IMR-90 (cell line): ENCODE data around the gene MGAT5. TPM values are rescaled to one million over a fixed set of nuclear protein-coding genes. Genes with fewer than 3 reads are reported as not detected.

ENCODE experiments used
- ATAC-seq: fragments of 200-7000 bp; cut with Tn5 transposase; 2 replicates; pipeline ENCODE4 v1.9.1; 2020; ENCODE audit warnings: low read depth, mild to moderate bottlenecking, moderate library complexity
- BruUV-seq: library from RNA; stranded (reverse); fragments of 400-500 nt; replicated peaks from 2 replicates; lab custom pipeline; 2021; lab: Mats Ljungman, UMichigan
- CTCF ChIA-PET: fragments of 300-600 bp; formaldehyde crosslinking; extraction: SDS; loops from one replicate; lab custom pipeline; 2021; ENCODE audit warnings: antibody characterized with exemption; lab: Yijun Ruan, JAX
- POLR2A ChIA-PET: fragments of 300-600 bp; sonication (Branson Sonifier 250); formaldehyde crosslinking; loops from one replicate; lab custom pipeline; 2022; ENCODE audit warnings: antibody characterized with exemption; ENCODE audit not compliant: unreplicated experiment; lab: Charles Lee
- DNase-seq: peaks from one replicate; pipeline ENCODE4 v3.0.0; 2013
- H2AFZ ChIP-seq: replicated peaks from 2 replicates; pipeline ENCODE3; 2013; ENCODE audit warnings: low read length, mild to moderate bottlenecking; ENCODE audit not compliant: poor library complexity
- H2AK5ac ChIP-seq: 2 replicates; pipeline ENCODE4 v1.6.1; 2013; ENCODE audit warnings: low read depth, low read length, inconsistent platforms
- H2AK9ac ChIP-seq: replicated peaks from 2 replicates; pipeline ENCODE3; 2013; ENCODE audit warnings: mild to moderate bottlenecking, low read depth, low read length, moderate library complexity; ENCODE audit not compliant: poor library complexity
- H2BK120ac ChIP-seq: 2 replicates; pipeline ENCODE4 v1.6.1; 2013; ENCODE audit warnings: low read depth, low read length, inconsistent platforms
- H2BK15ac ChIP-seq: 3 replicates; pipeline ENCODE4 v1.6.1; 2013; ENCODE audit warnings: low read depth, low read length, inconsistent platforms
- H2BK20ac ChIP-seq: 2 replicates; pipeline ENCODE4 v1.6.1; 2013; ENCODE audit warnings: low read depth, mild to moderate bottlenecking, inconsistent platforms, low read length, moderate library complexity
- H2BK5ac ChIP-seq: 2 replicates; pipeline ENCODE4 v1.6.1; 2013; ENCODE audit warnings: mild to moderate bottlenecking, low read depth, low read length, inconsistent platforms; ENCODE audit not compliant: poor library complexity, severe bottlenecking
- H3K14ac ChIP-seq: replicated peaks from 2 replicates; pipeline ENCODE4 v1.6.1; 2013; ENCODE audit warnings: low read depth, low read length, inconsistent platforms
- H3K18ac ChIP-seq: 2 replicates; pipeline ENCODE4 v1.6.1; 2013; ENCODE audit warnings: low read depth, low read length, control low read depth
- H3K23ac ChIP-seq: 2 replicates; pipeline ENCODE4 v1.6.1; 2013; ENCODE audit warnings: low read depth, low read length, inconsistent platforms
- H3K27ac ChIP-seq: 2 replicates; pipeline ENCODE4 v1.5.1; 2013; ENCODE audit warnings: mild to moderate bottlenecking, control low read depth, low read length; ENCODE audit not compliant: insufficient read depth
- H3K27me3 ChIP-seq: 2 replicates; pipeline ENCODE4 v1.6.1; 2013; ENCODE audit warnings: low read length; ENCODE audit not compliant: control insufficient read depth, insufficient read depth
- H3K36me3 ChIP-seq: 2 replicates; pipeline ENCODE4 v1.6.1; 2013; ENCODE audit warnings: low read length, mixed read lengths; ENCODE audit not compliant: control insufficient read depth, insufficient read depth
- H3K4ac ChIP-seq: 2 replicates; pipeline ENCODE4 v1.6.1; 2013; ENCODE audit warnings: low read depth, low read length, inconsistent platforms
- H3K4me1 ChIP-seq: 2 replicates; pipeline ENCODE4 v1.6.1; 2013; ENCODE audit warnings: low read length, mixed read lengths; ENCODE audit not compliant: control insufficient read depth, insufficient read depth
- H3K4me2 ChIP-seq: 2 replicates; pipeline ENCODE4 v1.6.1; 2013; ENCODE audit warnings: low read depth, mild to moderate bottlenecking, control low read depth, low read length, moderate library complexity
- H3K4me3 ChIP-seq: 2 replicates; pipeline ENCODE4 v1.5.1; 2013; ENCODE audit warnings: low read depth, mild to moderate bottlenecking, control low read depth, low read length, moderate library complexity; ENCODE audit not compliant: insufficient read depth
- H3K56ac ChIP-seq: 2 replicates; pipeline ENCODE4 v1.6.1; 2013; ENCODE audit warnings: low read length, inconsistent platforms; ENCODE audit not compliant: insufficient read depth; ENCODE audit errors: extremely low read depth
- H3K79me1 ChIP-seq, 2 experiments: 2 replicates each; pipeline ENCODE4 v1.6.1; 2013; ENCODE audit warnings: low read length in 2 of 2, inconsistent platforms in 1 of 2, low read depth in 1 of 2
- H3K9ac ChIP-seq: 2 replicates; pipeline ENCODE4 v1.6.1; 2013; ENCODE audit warnings: low read depth, low read length, control low read depth
- H3K9me1 ChIP-seq: 2 replicates; pipeline ENCODE4 v1.6.1; 2013; ENCODE audit warnings: low read length, inconsistent platforms; ENCODE audit not compliant: insufficient read depth
- H3K9me3 ChIP-seq: 2 replicates; pipeline ENCODE4 v1.6.1; 2013; ENCODE audit warnings: low read length; ENCODE audit not compliant: control insufficient read depth, insufficient read depth
- H4K20me1 ChIP-seq: 2 replicates; pipeline ENCODE4 v1.6.1; 2013; ENCODE audit warnings: low read length, inconsistent platforms; ENCODE audit not compliant: insufficient read depth
- H4K5ac ChIP-seq: 2 replicates; pipeline ENCODE4 v1.6.1; 2013; ENCODE audit warnings: mild to moderate bottlenecking, low read depth, low read length, control low read depth
- H4K8ac ChIP-seq, 2 experiments: 2 replicates each; pipeline ENCODE4 v1.6.1; 2013; ENCODE audit warnings: low read depth in 2 of 2, low read length in 2 of 2, control low read depth in 1 of 2, inconsistent platforms in 1 of 2
- H4K91ac ChIP-seq: 2 replicates; pipeline ENCODE4 v1.6.1; 2013; ENCODE audit warnings: low read depth, low read length, inconsistent platforms; ENCODE audit not compliant: insufficient read depth
- CHD1 ChIP-seq: IDR thresholded peaks from 2 replicates; pipeline ENCODE4 v1.6.1; 2012; ENCODE audit warnings: low read depth, low read length, improper control_type of control experiment
- RCOR1 ChIP-seq: IDR thresholded peaks from 2 replicates; pipeline ENCODE4 v1.6.1; 2012; ENCODE audit warnings: mild to moderate bottlenecking, low read length, improper control_type of control experiment; ENCODE audit not compliant: insufficient replicate concordance
- WGBS, 2 experiments: methylation state at CpG; one replicate each; pipeline versions ENCODE4 v1.1.5 to v1.1.7; 2013; ENCODE audit warnings: missing lambda C conversion rate in 2 of 2; ENCODE audit not compliant: insufficient read length in 1 of 2; ENCODE audit errors: extremely low coverage in 2 of 2; 5-methylcytosine and 5-hydroxymethylcytosine counted together
- dilution Hi-C: fragments of 300-500 bp; cut with HindIII; formaldehyde crosslinking; loops from one replicate; pipeline ENCODE4 v1.14.3; 2018; ENCODE audit warnings: low sequenced_read_pairs; ENCODE audit not compliant: unreplicated experiment
- in situ Hi-C: fragments of 300-500 bp; cut with MboI; formaldehyde crosslinking; loops from 3 replicates; pipeline ENCODE4 v1.14.3; 2019; ENCODE audit warnings: low sequenced_read_pairs, inconsistent platforms, mixed read lengths
- intact Hi-C: fragments of 100-400 bp; cut with micrococcal nuclease; formaldehyde crosslinking; loops from 2 replicates; pipeline ENCODE4 v1.10.0; 2022
- polyA plus RNA-seq, 3 experiments: library from polyadenylated mRNA; depleted of rRNA; stranded (reverse); fragments of >200 nt; gene quantifications; 2 replicates each; pipeline ENCODE4 v1.2.3, GENCODE V29; 2012; ENCODE audit warnings: low replicate concordance in 1 of 3
- total RNA-seq: library from RNA; depleted of rRNA; stranded (reverse); fragments of >200 nt; gene quantifications from 2 replicates; pipeline ENCODE4 v1.2.3, GENCODE V29; 2012

The MGAT5 gene
- total and polyA plus RNA-seq, 2 of the 4 experiments (the other 2 are of a cell fraction) = 22.9 to 59.9 TPM

DNA sequence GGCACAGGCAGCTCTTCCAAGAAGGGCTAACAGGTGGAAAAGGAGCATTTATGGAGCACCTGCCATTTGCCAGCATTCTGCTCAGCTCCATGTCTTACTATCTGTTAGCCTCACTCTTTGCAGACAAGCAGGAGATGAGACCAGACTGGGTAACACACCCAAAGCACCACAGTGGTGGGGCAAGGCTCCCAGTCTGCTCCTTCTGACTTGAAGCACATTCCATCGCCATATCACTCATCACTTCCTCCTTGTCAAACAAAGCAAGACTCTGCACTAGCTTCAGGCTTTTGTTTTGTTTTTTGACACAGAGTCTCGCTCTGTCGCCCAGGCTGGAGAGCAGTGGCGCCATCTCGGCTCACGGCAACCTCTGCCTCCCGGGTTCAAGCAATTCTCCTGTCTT lies 182.8 kb downstream of the MGAT5 start:
- Histone ChIP-seq H3K9ac (no peak overlapping the region), H2BK15ac (no peak overlapping the region), H3K18ac (no peak overlapping the region), H3K9me1 (peaks cover 20% of the 10 kb centered on the region), H3K9me3 (no peaks in the 10 kb centered on the region), H4K20me1 (no peaks in the 10 kb centered on the region), H4K8ac (no peak overlapping the region), H3K79me1 (peaks cover 0 to 40% of the 10 kb centered on the region in 2 experiments; a peak in 3 of 4 replicates), H2BK20ac (no peak overlapping the region), H2AFZ (no peak overlapping the region), H3K23ac (no peak overlapping the region), H4K5ac (no peak overlapping the region), H3K4ac (no peak overlapping the region), H3K4me2 (no peak overlapping the region), H3K4me3 (no peak overlapping the region), H4K91ac (no peak overlapping the region), H2BK120ac (no peak overlapping the region), H3K56ac (no peak overlapping the region), H3K27me3 (no peaks in the 10 kb centered on the region), H3K36me3 (peaks cover 45% of the 10 kb centered on the region), H3K14ac (no peak overlapping the region), H2AK9ac (no peak overlapping the region), H2BK5ac (no peak overlapping the region), H3K4me1 (peaks cover 10% of the 10 kb centered on the region), H3K27ac (no peak overlapping the region), H2AK5ac (no peak overlapping the region)
- no peak for ATAC-seq
- ChIA-PET CTCF (interaction anchor here (0.7 to 1.2 kb wide), 3 partner anchors 10 to 14 kb away, joined by 3 to 4 read pairs (median 3); no protein-coding TSS in a partner anchor), POLR2A (no interaction called here)
- dilution Hi-C loops (no loop called here), intact Hi-C loops (no loop called here), in situ Hi-C loops (no loop called here)
- 100% methylated on average over 1 of the region's 7 CpGs; no CpG with 5 or more reads in 1 of the 2 experiments for WGBS, 2 experiments
- DNase-seq = peak; percentile 16
- TF ChIP-seq CHD1 (no peak), RCOR1 (no peak)
- no TSS peak for BruUV-seq
